Measurements from ENCODE around the gene AGTR1. TPM values are rescaled to one million over a fixed set of nuclear protein-coding genes. Genes with fewer than 3 reads are reported as not detected.

Gene AGTR1
- total RNA-seq, 1 donor from 2014 or later, result 2.1 TPM

DNA sequence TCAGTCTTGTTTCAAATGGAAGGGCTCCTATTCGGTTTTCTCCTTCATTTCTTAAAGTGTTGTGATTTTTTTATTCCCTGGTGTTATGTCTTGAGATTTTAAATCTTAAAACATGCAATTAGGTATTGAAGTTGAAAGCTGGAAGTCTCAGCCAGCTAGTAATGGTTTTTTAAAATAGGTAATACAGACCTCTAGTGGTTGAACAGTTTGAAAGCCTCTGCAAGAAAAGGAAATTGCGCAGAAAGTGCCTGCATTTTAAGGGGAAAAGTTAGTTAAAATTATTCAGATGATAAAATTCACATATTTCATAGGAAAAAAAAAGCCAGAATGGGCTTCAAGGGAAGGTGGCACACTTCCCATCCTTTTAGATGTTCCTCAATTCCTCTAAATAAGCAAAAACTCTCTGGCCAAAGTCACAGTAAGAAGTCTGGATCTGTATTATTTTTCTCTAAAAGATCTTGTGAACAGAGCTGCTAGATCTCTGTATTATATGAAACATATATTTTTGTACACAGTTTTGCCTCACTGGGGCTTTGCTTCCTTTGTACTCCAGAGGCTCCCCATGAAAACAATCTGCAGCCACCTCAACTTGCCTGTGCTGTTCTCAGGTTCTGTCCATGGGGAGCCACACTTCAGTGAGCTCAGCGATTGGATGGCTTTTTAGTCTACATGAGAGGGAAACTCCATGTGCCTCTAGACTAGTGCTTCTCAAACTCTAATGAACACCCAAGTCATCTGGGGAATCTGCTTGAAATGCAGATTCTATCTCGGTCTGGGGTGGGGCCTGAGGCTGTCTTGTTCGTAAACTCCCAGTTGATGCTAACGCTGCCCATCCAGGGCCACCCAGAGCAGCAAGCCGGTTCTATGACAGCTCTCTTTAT, 21.5 kb downstream of the AGTR1 start:
- TF ChIP-seq, protein P1, sequence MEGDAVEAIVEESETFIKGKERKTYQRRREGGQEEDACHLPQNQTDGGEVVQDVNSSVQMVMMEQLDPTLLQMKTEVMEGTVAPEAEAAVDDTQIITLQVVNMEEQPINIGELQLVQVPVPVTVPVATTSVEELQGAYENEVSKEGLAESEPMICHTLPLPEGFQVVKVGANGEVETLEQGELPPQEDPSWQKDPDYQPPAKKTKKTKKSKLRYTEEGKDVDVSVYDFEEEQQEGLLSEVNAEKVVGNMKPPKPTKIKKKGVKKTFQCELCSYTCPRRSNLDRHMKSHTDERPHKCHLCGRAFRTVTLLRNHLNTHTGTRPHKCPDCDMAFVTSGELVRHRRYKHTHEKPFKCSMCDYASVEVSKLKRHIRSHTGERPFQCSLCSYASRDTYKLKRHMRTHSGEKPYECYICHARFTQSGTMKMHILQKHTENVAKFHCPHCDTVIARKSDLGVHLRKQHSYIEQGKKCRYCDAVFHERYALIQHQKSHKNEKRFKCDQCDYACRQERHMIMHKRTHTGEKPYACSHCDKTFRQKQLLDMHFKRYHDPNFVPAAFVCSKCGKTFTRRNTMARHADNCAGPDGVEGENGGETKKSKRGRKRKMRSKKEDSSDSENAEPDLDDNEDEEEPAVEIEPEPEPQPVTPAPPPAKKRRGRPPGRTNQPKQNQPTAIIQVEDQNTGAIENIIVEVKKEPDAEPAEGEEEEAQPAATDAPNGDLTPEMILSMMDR (conservative IDR thresholded peaks at IDR 0.05), result peak; percentile 59
- no peak overlapping the region for H3K27ac Mint-ChIP-seq (ENCODE audit: unreplicated experiment)
- H3K4me3 Mint-ChIP-seq, result no peak overlapping the region
- no peaks in the 10 kb centered on the region for H3K9me3 Mint-ChIP-seq
- no peak for DNase-seq (ENCODE audit: low read depth, low spot score)
- no peaks in the 10 kb centered on the region for H3K27me3 Mint-ChIP-seq (ENCODE audit: low read depth)
- no peaks in the 10 kb centered on the region for H3K36me3 Mint-ChIP-seq (ENCODE audit: low read depth)
- peaks cover 5% of the 10 kb centered on the region for H3K4me1 Mint-ChIP-seq

DNA sequence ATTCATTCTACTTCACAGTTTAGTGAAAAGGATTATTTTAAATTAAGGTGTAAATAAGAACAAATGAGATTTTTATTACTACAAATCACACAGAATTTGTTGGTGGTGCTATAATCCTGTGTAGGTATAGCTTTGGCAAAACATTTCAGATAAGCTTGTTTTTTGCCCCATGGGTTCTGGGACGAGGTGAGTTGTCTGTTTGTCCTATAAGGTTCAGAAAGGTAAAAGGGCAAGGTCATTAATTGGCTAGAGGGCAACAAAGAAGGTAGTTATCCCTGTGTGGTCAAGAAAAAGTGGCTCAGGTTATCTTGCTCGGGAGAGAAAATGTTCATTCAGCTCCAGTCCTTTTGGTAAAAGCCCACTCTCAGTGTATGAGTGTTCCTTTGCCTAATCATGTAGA, 23.2 kb downstream of the AGTR1 start:
- Mint-ChIP-seq H3K27ac (ENCODE audit: unreplicated experiment) (no peak overlapping the region), H3K4me3 (no peak overlapping the region), H3K9me3 (no peaks in the 10 kb centered on the region), H3K4me1 (peaks cover 5% of the 10 kb centered on the region), H3K27me3 (ENCODE audit: low read depth) (no peaks in the 10 kb centered on the region), H3K36me3 (ENCODE audit: low read depth) (no peaks in the 10 kb centered on the region)
- DNase-seq (ENCODE audit: low read depth, low spot score), result no peak
- TF ChIP-seq, protein P1 (conservative IDR thresholded peaks at IDR 0.05), result no peak

DNA sequence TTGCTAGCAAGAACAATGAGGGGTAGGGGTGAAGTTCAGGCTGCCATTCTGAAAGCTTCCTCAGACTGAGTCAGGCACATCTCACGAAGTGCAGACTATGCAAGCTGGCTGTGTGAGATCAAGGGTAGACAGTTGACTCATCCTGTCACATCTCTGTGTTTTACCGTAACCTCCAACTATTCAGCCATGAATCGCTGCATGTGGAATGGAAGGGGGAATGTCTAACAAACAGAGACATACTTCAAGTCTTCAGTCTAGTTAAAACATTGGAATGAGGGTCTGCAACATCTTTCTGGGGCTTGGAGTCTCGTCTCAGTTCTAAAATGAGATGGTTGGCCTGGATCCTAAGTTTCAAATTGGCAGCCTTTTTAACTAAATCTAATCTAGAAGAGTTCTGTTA, 25.9 kb downstream of the AGTR1 start:
- H3K4me1 Mint-ChIP-seq, result peaks cover 14% of the 10 kb centered on the region
- H3K4me3 Mint-ChIP-seq, result no peak overlapping the region
- TF ChIP-seq, protein P1 (conservative IDR thresholded peaks at IDR 0.05), result no peak
- H3K36me3 Mint-ChIP-seq (ENCODE audit: low read depth), result no peaks in the 10 kb centered on the region
- no peaks in the 10 kb centered on the region for H3K9me3 Mint-ChIP-seq
- H3K27me3 Mint-ChIP-seq (ENCODE audit: low read depth), result no peaks in the 10 kb centered on the region
- H3K27ac Mint-ChIP-seq (ENCODE audit: unreplicated experiment), result no peak overlapping the region
- no peak for DNase-seq (ENCODE audit: low read depth, low spot score)

DNA sequence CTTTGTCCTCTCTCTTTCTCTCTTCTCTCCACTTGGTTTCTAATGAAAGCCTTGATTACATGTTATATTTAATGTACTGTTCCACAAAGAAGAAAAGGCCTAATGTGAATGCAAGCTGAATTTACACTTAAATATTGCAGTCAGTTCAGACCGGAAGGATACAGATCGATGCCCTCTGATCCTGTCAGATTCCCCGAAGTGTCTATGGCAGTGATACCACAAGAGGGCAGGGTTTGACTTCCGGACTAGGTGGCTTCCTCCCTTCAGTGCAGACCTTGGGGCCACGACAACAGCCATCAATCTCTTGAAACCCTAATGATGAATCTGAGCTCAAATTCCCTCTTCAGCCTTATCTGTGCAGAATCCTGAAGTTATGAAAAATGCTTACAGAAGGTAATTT, 29.5 kb downstream of the AGTR1 start:
- Mint-ChIP-seq H3K27me3 (ENCODE audit: low read depth) (no peaks in the 10 kb centered on the region), H3K27ac (ENCODE audit: unreplicated experiment) (no peak overlapping the region)

DNA sequence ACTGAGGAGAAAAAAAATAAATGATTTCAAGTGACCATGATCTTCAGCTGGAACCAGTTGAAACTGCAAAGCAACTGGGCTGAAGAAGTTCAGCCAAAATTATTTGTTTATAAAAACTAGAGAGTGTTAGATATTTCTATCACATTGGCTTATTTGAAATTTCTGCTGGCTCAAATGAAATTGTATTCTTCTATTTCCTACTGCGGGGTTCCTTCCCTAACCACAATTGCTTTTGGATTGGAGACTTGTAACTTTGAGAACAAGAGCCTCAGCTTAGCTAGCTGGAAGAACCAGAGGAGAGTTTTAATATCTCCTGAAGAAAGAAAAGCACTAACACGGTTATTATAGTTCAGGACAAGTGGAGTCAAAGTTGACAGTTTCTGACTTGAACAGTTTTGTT, 31.1 kb downstream of the AGTR1 start:
- H3K4me3 Mint-ChIP-seq, result no peak overlapping the region
- TF ChIP-seq, protein P1 (conservative IDR thresholded peaks at IDR 0.05), result no peak
- no peaks in the 10 kb centered on the region for H3K27me3 Mint-ChIP-seq (ENCODE audit: low read depth)
- no peak overlapping the region for H3K27ac Mint-ChIP-seq (ENCODE audit: unreplicated experiment)
- H3K36me3 Mint-ChIP-seq (ENCODE audit: low read depth), result no peaks in the 10 kb centered on the region
- DNase-seq (ENCODE audit: low read depth, low spot score), result no peak
- H3K4me1 Mint-ChIP-seq, result peaks cover 9% of the 10 kb centered on the region
- H3K9me3 Mint-ChIP-seq, result no peaks in the 10 kb centered on the region

More for the DNA sequence above, 29.5 kb downstream of the AGTR1 start:
- TF ChIP-seq, protein P1 (conservative IDR thresholded peaks at IDR 0.05), result peak; percentile 71
- DNase-seq (ENCODE audit: low read depth, low spot score), result peak; percentile 48
- H3K4me1 Mint-ChIP-seq, result peaks cover 9% of the 10 kb centered on the region
- no peaks in the 10 kb centered on the region for H3K36me3 Mint-ChIP-seq (ENCODE audit: low read depth)
- no peak overlapping the region for H3K4me3 Mint-ChIP-seq
- no peaks in the 10 kb centered on the region for H3K9me3 Mint-ChIP-seq
